ENCODE data around the gene ABHD6.

DNA sequence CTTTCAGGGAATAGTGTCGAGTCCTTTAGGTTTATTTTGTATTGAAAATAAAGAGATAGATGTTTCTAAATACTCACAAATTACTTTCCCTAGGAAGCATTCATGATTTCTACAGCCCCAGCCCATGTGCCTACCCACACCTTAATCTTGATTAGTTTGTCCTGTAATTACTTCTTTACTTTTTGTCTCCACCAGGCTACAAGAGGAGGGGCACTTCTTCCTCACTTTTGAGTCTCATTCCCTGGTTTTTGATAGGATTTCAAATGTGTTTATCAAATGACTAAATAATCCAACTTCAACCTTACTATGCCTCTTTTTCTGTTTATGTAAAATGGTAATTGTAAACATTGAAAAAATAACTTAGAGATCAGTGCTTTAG, 96.9 kb downstream of the ABHD6 start:
- TF ChIP-seq POLR2A (IDR thresholded peaks at IDR 0.05; ENCODE audit: low read depth, low read length) (no peak), POLR2AphosphoS5 (IDR thresholded peaks at IDR 0.05; ENCODE audit: low read depth, low read length) (no peak)

All from GM12892 (cell line).